IPS DF 4.7 (cell line): ENCODE data around the gene SIL1.

Experiments used
- DNase-seq: peaks from one replicate; pipeline ENCODE4 v3.0.0-alpha.2; 2013; ENCODE audit warnings: low spot score; ENCODE audit errors: extremely low read depth

Gene SIL1

GRCh38 chr5:138983984-138984383 is 214.2 kb downstream of the SIL1 start:
- DNase-seq = no peak

- no peak for DNase-seq
Observed at GRCh38 chr5:138981586-138981985, 216.6 kb downstream of the SIL1 start.

- no peak for DNase-seq
Observed at GRCh38 chr5:138981131-138981530, 217.0 kb downstream of the SIL1 start.

GRCh38 chr5:138980441-138980840 is 217.7 kb downstream of the SIL1 start:
- DNase-seq = no peak

- no peak for DNase-seq
Observed at GRCh38 chr5:138979684-138980280, 218.4 kb downstream of the SIL1 start.

GRCh38 chr5:138978581-138978980 is 219.6 kb downstream of the SIL1 start:
- no peak for DNase-seq

GRCh38 chr5:138978080-138978479 is 220.1 kb downstream of the SIL1 start:
- DNase-seq = no peak

GRCh38 chr5:138975098-138975847 is 222.9 kb downstream of the SIL1 start:
- DNase-seq = no peak

GRCh38 chr5:138974227-138975063 is 223.7 kb downstream of the SIL1 start:
- DNase-seq = no peak

- DNase-seq = no peak
Observed at GRCh38 chr5:138972836-138973235, 225.3 kb downstream of the SIL1 start.

- no peak for DNase-seq
Observed at GRCh38 chr5:138972230-138972629, 225.9 kb downstream of the SIL1 start.

- no peak for DNase-seq
Observed at GRCh38 chr5:138969323-138970002, 228.7 kb downstream of the SIL1 start.

GRCh38 chr5:138968601-138969000 is 229.6 kb downstream of the SIL1 start:
- no peak for DNase-seq

GRCh38 chr5:138967791-138968448 is 230.2 kb downstream of the SIL1 start:
- no peak for DNase-seq

- DNase-seq = no peak
Observed at GRCh38 chr5:138966236-138966985, 231.8 kb downstream of the SIL1 start.

GRCh38 chr5:138965626-138966025 is 232.5 kb downstream of the SIL1 start:
- no peak for DNase-seq

GRCh38 chr5:138964647-138965201 is 233.4 kb downstream of the SIL1 start:
- DNase-seq = no peak

GRCh38 chr5:138963763-138964371 is 234.3 kb downstream of the SIL1 start:
- DNase-seq = no peak

- DNase-seq = no peak
Observed at GRCh38 chr5:138962614-138963370, 235.4 kb downstream of the SIL1 start.
